Activated CD8-positive, alpha-beta T cell treated with anti-CD3 and anti-CD28 coated beads for 36 hours (primary cell): ENCODE measurements around the gene ST14. TPM values are rescaled to one million over a fixed set of nuclear protein-coding genes. Genes with fewer than 3 reads are reported as not detected.

Experiments used
- ATAC-seq: fragments of 200-7000 bp; cut with Tn5 transposase; one replicate; pipeline ENCODE4 v1.10.0; 2021; ENCODE audit warnings: mild to moderate bottlenecking, moderate library complexity
- CTCF ChIA-PET: fragments of 350-600 bp; sonication (Branson Sonifier 250); formaldehyde crosslinking; loops from one replicate; lab custom pipeline; 2021; ENCODE audit warnings: antibody characterized with exemption; lab: Charles Lee
- POLR2A ChIA-PET: fragments of 350-600 bp; sonication (Branson Sonifier 250); formaldehyde crosslinking; loops from one replicate; lab custom pipeline; 2021; ENCODE audit warnings: antibody characterized with exemption; lab: Charles Lee
- DNase-seq: peaks from one replicate; pipeline ENCODE4 v3.0.0-alpha.2; 2020
- H3K27ac Mint-ChIP-seq: one replicate; pipeline ENCODE4 v1.8.0; 2021; ENCODE audit warnings: mild to moderate bottlenecking, mixed read lengths
- H3K27me3 Mint-ChIP-seq: one replicate; pipeline ENCODE4 v1.8.0; 2021; ENCODE audit warnings: mixed read lengths
- H3K36me3 Mint-ChIP-seq: one replicate; pipeline ENCODE4 v1.8.0; 2021; ENCODE audit warnings: low read depth, mixed read lengths
- H3K4me1 Mint-ChIP-seq: one replicate; pipeline ENCODE4 v1.8.0; 2021; ENCODE audit warnings: low read depth, mixed read lengths
- H3K4me3 Mint-ChIP-seq: one replicate; pipeline ENCODE4 v1.8.0; 2021; ENCODE audit warnings: mild to moderate bottlenecking, moderate library complexity, mixed read lengths
- H3K9me3 Mint-ChIP-seq: one replicate; pipeline ENCODE4 v1.8.0; 2021; ENCODE audit warnings: mixed read lengths
- CTCF ChIP-seq: fragments of 200-600 bp; IDR thresholded peaks from one replicate; pipeline ENCODE4 v1.8.0; 2022; ENCODE audit warnings: antibody characterized with exemption, mild to moderate bottlenecking
- intact Hi-C: fragments of 100-400 bp; cut with micrococcal nuclease; formaldehyde crosslinking; loops from one replicate; pipeline ENCODE4 v1.10.0; 2022
- total RNA-seq, 2 experiments: library from RNA; stranded (reverse); gene quantifications; one replicate each; pipeline ENCODE4 v1.2.3, GENCODE V29; 2021

ST14 gene
- total RNA-seq, 2 experiments from 2014 or later, result not detected

GRCh38 chr11:130124096-130124495, 35.5 kb upstream of the ST14 start:
- POLR2A ChIA-PET, result interaction anchor here (0.5 kb wide), 1 partner anchor 254 kb away, joined by 3 read pairs; no protein-coding TSS in a partner anchor

GRCh38 chr11:130125638-130126037, 33.9 kb upstream of the ST14 start:
- CTCF ChIA-PET, result interaction anchor here (1.3 to 3.3 kb wide), 2 partner anchors 133 to 202 kb away, joined by 3 to 10 read pairs; no protein-coding TSS in a partner anchor
- H3K27me3 Mint-ChIP-seq, result peaks cover under 1% of the 10 kb centered on the region
- H3K9me3 Mint-ChIP-seq, result no peaks in the 10 kb centered on the region
- POLR2A ChIA-PET, result interaction anchor here (0.6 kb wide), 1 partner anchor 125 kb away, joined by 3 read pairs; no protein-coding TSS in a partner anchor
- no peak overlapping the region for H3K27ac Mint-ChIP-seq
- no peak for TF ChIP-seq CTCF
- intact Hi-C loops, result no loop called here
- ATAC-seq, result no peak
- no peak overlapping the region for H3K4me3 Mint-ChIP-seq
- DNase-seq, result no peak
- peaks cover 29% of the 10 kb centered on the region for H3K36me3 Mint-ChIP-seq
- peaks cover 18% of the 10 kb centered on the region for H3K4me1 Mint-ChIP-seq

More at GRCh38 chr11:130124096-130124495, 35.5 kb upstream of the ST14 start:
- peaks cover 5% of the 10 kb centered on the region for H3K27me3 Mint-ChIP-seq
- peaks cover 29% of the 10 kb centered on the region for H3K36me3 Mint-ChIP-seq
- no peak overlapping the region for H3K4me3 Mint-ChIP-seq
- intact Hi-C loops, result loop anchor here (5.0 kb wide), 1 partner anchor 52 kb away; no protein-coding TSS in a partner anchor
- no peak for TF ChIP-seq CTCF
- DNase-seq, result no peak
- CTCF ChIA-PET, result interaction anchor here (1.0 to 3.3 kb wide), 3 partner anchors 8 to 345 kb away, joined by 3 to 10 read pairs (median 4); no protein-coding TSS in a partner anchor
- ATAC-seq, result no peak
- no peaks in the 10 kb centered on the region for H3K9me3 Mint-ChIP-seq
- peaks cover 30% of the 10 kb centered on the region for H3K4me1 Mint-ChIP-seq
- H3K27ac Mint-ChIP-seq, result no peak overlapping the region

- intact Hi-C loops, result no loop called here
- no peak for DNase-seq
- ATAC-seq, result no peak
These were observed 33.1 kb upstream of the ST14 start for GRCh38 chr11:130126516-130126915.

GRCh38 chr11:130127509-130127908, 32.1 kb upstream of the ST14 start:
- H3K4me1 Mint-ChIP-seq, result peaks cover under 1% of the 10 kb centered on the region
- ChIA-PET CTCF (interaction anchor here (1.3 kb wide), 1 partner anchor 57 kb away, joined by 3 read pairs; no protein-coding TSS in a partner anchor), POLR2A (no interaction called here)
- H3K27ac Mint-ChIP-seq, result no peak overlapping the region
- intact Hi-C loops, result no loop called here
- peaks cover 26% of the 10 kb centered on the region for H3K36me3 Mint-ChIP-seq
- ATAC-seq, result no peak
- H3K27me3 Mint-ChIP-seq, result no peaks in the 10 kb centered on the region
- H3K4me3 Mint-ChIP-seq, result no peak overlapping the region
- no peaks in the 10 kb centered on the region for H3K9me3 Mint-ChIP-seq
- no peak for DNase-seq
- no peak for TF ChIP-seq CTCF

More at GRCh38 chr11:130126516-130126915, 33.1 kb upstream of the ST14 start:
- peaks cover 10% of the 10 kb centered on the region for H3K4me1 Mint-ChIP-seq
- TF ChIP-seq CTCF, result no peak
- H3K9me3 Mint-ChIP-seq, result no peaks in the 10 kb centered on the region
- CTCF ChIA-PET, result interaction anchor here (0.6 to 3.3 kb wide), 5 partner anchors 56 to 203 kb away, joined by 3 to 10 read pairs (median 3); no protein-coding TSS in a partner anchor
- no peak overlapping the region for H3K27ac Mint-ChIP-seq
- H3K27me3 Mint-ChIP-seq, result no peaks in the 10 kb centered on the region
- H3K4me3 Mint-ChIP-seq, result no peak overlapping the region
- POLR2A ChIA-PET, result no interaction called here
- peaks cover 29% of the 10 kb centered on the region for H3K36me3 Mint-ChIP-seq

- TF ChIP-seq CTCF, result no peak
- intact Hi-C loops, result no loop called here
- H3K27ac Mint-ChIP-seq, result no peak overlapping the region
- ChIA-PET POLR2A (interaction anchor here (1.2 kb wide), 1 partner anchor 127 kb away, joined by 3 read pairs; no protein-coding TSS in a partner anchor), CTCF (interaction anchor here (1.2 to 4.3 kb wide), 3 partner anchors 14 to 137 kb away, joined by 3 to 54 read pairs (median 4); no protein-coding TSS in a partner anchor)
- peaks cover 16% of the 10 kb centered on the region for H3K36me3 Mint-ChIP-seq
- no peaks in the 10 kb centered on the region for H3K4me1 Mint-ChIP-seq
- no peak for DNase-seq
- no peaks in the 10 kb centered on the region for H3K27me3 Mint-ChIP-seq
- H3K4me3 Mint-ChIP-seq, result no peak overlapping the region
- no peaks in the 10 kb centered on the region for H3K9me3 Mint-ChIP-seq
- no peak for ATAC-seq
These were observed 31.0 kb upstream of the ST14 start for GRCh38 chr11:130128626-130129025.
